Bronchial epithelial cell (primary cell): ENCODE data around the gene LUZP2. TPM values are rescaled to one million over a fixed set of nuclear protein-coding genes. Genes with fewer than 3 reads are reported as not detected.

Experiments
- DNase-seq: peaks from one replicate; pipeline ENCODE4 v3.0.0-alpha.2; 2010; ENCODE audit warnings: low read depth
- FAIRE-seq: peaks from 2 replicates; lab custom pipeline; 2011; peaks lifted over from hg19 to GRCh38; lab: Jason Lieb, UNC
- H3K27me3 ChIP-seq: 2 replicates; pipeline ENCODE4 v1.5.1; 2011; ENCODE audit warnings: low read length; ENCODE audit not compliant: control insufficient read depth, insufficient read depth
- H3K36me3 ChIP-seq: 2 replicates; pipeline ENCODE4 v1.5.1; 2011; ENCODE audit warnings: low read length; ENCODE audit not compliant: control insufficient read depth, insufficient read depth
- H3K4me3 ChIP-seq: 2 replicates; pipeline ENCODE4 v1.5.1; 2011; ENCODE audit warnings: mild to moderate bottlenecking, low read depth, low read length, control low read depth
- total RNA-seq: library from RNA; depleted of rRNA; stranded (reverse); fragments of >200 nt; gene quantifications from 2 replicates; pipeline ENCODE4 v1.2.1, GENCODE V29; 2014
- TF ChIP-seq, protein P1 (sequence below): IDR thresholded peaks from 2 replicates; pipeline ENCODE4 v1.5.1; 2011; ENCODE audit warnings: mild to moderate bottlenecking, moderate library complexity, low read length, control low read depth, inconsistent platforms; ENCODE audit not compliant: insufficient read depth, severe bottlenecking

LUZP2 gene
- total RNA-seq, 1 donor from 2014 or later, result not detected

DNA sequence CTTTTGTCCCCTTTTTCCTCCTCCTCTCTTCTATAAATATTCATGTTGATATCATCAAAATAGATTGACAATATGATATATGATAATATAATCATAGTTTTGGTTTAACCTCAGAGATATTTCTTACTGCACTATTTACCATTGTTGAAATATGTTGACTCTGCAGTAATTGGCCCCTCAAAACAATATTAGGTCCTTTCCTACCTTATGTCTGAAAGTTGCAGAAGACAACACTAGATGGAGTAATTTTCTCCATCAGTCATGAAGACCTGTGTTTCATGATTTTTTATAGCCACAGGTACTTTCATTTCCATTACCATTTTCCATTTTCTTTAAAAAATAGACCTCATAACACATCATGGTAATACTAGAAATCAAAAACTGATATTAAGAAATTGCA is 284.4 kb downstream of the LUZP2 start:
- Histone ChIP-seq H3K4me3 (no peak overlapping the region), H3K36me3 (no peaks in the 10 kb centered on the region), H3K27me3 (no peaks in the 10 kb centered on the region)
- DNase-seq (peak; percentile 25), FAIRE-seq (no peak)
- TF ChIP-seq, protein P1, sequence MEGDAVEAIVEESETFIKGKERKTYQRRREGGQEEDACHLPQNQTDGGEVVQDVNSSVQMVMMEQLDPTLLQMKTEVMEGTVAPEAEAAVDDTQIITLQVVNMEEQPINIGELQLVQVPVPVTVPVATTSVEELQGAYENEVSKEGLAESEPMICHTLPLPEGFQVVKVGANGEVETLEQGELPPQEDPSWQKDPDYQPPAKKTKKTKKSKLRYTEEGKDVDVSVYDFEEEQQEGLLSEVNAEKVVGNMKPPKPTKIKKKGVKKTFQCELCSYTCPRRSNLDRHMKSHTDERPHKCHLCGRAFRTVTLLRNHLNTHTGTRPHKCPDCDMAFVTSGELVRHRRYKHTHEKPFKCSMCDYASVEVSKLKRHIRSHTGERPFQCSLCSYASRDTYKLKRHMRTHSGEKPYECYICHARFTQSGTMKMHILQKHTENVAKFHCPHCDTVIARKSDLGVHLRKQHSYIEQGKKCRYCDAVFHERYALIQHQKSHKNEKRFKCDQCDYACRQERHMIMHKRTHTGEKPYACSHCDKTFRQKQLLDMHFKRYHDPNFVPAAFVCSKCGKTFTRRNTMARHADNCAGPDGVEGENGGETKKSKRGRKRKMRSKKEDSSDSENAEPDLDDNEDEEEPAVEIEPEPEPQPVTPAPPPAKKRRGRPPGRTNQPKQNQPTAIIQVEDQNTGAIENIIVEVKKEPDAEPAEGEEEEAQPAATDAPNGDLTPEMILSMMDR, result peak; percentile 4

DNA sequence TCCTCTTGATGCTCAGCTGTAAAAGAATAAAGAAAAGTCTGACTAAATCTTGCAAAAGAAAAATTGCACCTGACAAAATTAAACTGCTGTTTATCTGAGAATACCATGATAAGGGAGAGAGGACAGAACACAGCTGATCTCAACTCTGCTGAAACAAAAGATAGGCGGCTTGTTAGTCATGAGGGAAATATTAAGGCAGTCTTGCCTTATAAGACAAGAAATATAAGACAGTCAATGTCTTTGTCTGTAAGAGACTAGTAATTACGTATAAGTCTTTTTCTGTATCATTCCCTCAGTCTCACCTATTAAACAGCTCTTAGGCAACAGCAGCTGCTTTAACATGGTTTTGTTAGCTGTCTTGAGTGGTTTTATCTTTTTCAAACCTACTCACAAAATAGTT is 296.6 kb downstream of the LUZP2 start:
- H3K27me3 ChIP-seq, result no peaks in the 10 kb centered on the region

DNA sequence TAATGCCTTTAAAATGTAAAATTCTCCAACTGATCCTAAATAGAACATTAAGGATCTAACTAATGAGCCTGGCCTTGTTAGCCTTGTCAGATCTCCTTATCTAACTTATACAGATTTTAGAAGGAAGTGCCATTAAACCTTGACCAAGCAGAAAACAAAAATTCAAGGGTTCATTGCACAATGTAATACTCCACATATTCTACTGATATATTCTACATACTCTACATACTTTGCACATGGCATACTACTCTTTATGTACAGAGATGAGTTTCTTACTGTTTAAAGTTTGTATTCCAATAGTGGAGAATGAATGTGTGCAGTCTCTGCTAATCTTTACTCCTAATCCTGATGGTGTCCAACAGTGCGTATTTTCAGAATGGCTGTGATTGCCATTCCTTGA is 297.2 kb downstream of the LUZP2 start:
- no peak for FAIRE-seq
- H3K36me3 ChIP-seq, result no peaks in the 10 kb centered on the region
- H3K27me3 ChIP-seq, result no peaks in the 10 kb centered on the region
- DNase-seq, result no peak
- H3K4me3 ChIP-seq, result no peak overlapping the region
- TF ChIP-seq, protein P1, result no peak

More for the DNA sequence above, 296.6 kb downstream of the LUZP2 start:
- Histone ChIP-seq H3K4me3 (no peak overlapping the region), H3K36me3 (no peaks in the 10 kb centered on the region)
- FAIRE-seq (no peak), DNase-seq (no peak)
- TF ChIP-seq, protein P1, result no peak

DNA sequence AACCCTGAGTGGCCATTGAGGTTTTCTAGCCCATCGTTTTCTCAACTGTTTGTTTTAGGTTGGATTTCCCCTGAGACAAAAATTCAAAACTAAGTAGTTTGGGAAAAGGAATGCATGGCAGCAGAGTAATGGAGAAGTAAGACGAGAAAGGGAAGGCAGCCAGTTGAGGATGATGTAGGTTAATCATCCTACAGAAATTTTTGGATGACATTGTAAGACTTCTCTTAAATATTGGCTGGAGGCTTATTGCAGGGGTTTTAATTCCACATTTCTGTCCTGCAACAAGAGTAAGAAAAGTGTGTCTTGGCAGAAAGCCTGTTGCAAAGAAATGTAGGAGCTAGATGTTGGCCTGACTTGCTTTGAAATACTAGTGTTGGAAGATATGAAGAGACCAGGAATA is 308.8 kb downstream of the LUZP2 start:
- TF ChIP-seq, protein P1, result no peak
- Histone ChIP-seq H3K36me3 (no peaks in the 10 kb centered on the region), H3K27me3 (no peaks in the 10 kb centered on the region), H3K4me3 (no peak overlapping the region)
- no peak for FAIRE-seq
- no peak for DNase-seq

DNA sequence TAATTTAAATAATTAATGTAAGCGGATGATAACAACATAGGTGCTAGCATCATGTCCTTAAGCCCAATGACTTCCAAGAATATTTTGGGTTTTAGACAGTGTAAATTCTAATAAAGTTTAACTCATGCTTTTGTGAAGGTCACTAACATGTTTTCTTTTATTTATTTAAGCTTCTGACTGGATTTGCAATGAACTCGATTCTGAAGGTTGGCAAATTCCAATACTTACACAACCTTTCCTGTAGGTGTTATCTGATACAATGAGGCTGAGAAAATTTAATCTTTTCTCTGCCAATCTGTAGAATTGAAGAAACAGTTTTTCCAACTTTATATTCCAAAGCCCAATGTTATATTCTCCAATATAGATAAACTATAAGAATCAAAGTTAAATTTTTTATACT is 311.3 kb downstream of the LUZP2 start:
- no peak for FAIRE-seq

DNA sequence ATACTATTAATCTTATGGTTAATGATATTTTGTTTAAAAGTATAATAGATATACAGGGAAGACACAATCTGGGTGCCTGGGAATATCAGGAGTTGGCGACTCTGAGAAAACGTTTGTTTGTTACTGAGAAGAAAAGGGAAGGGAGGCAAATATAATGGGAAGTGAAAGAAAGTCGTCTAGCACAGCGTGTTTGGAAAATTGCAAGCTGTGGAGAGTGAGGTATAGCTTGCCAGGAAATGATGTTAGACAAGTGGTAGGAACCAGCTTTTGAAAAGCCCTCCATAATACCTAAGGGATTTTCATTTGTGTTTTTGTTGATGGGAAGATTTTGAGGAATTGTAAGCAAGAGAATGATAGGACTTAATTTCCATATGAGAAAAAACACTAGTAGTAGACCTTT is 322.2 kb downstream of the LUZP2 start:
- H3K27me3 ChIP-seq, result no peaks in the 10 kb centered on the region
- TF ChIP-seq, protein P1, result no peak
- FAIRE-seq (no peak), DNase-seq (no peak)
- no peak overlapping the region for H3K4me3 ChIP-seq
- no peaks in the 10 kb centered on the region for H3K36me3 ChIP-seq

More for the DNA sequence above, 311.3 kb downstream of the LUZP2 start:
- Histone ChIP-seq H3K4me3 (no peak overlapping the region), H3K27me3 (no peaks in the 10 kb centered on the region), H3K36me3 (no peaks in the 10 kb centered on the region)
- no peak for DNase-seq
- TF ChIP-seq, protein P1, result no peak
